Measurements from ENCODE around the gene SREK1. TPM values are rescaled to one million over a fixed set of nuclear protein-coding genes. Genes with fewer than 3 reads are reported as not detected.
"Not testable (repeated sequence)": the region's sequence is repeated elsewhere in the genome, so short reads cannot be mapped to it uniquely, and the experiment has no call there.

The SREK1 gene
- total and polyA plus RNA-seq, 2 of the 8 experiments (the other 6 are each of a cell fraction or from before 2014, with no cell fraction given), result 10.6 to 40.4 TPM

DNA sequence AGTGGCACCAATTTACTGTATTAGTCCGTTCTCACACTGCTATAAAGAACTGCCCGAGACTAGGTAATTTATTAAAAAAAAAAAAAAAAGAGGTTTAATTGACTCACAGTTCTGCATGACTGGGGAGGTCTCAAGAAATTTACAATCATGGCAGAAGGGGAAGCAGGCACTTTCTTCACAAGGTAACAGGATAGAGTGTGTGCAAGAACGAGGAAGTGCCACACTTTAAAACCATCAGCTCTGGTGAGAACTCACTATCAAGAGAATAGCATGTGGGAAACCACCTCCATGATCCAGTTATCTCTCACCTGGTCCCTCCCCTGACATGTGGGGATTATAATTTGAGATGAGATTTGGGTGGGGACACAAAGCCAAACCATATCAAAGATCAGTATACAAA lies 7.2 kb upstream of the SREK1 start:
- H3K18ac ChIP-seq (ENCODE audit: extremely low read depth, low read length); H2BK15ac ChIP-seq (ENCODE audit: low read length); H4K91ac ChIP-seq (replicated peaks; ENCODE audit: insufficient read length, low read length); DNase-seq (ENCODE audit: low read depth in 1 of 2, low spot score in 2 of 2); H2BK120ac ChIP-seq (replicated peaks; ENCODE audit: low read depth, low read length); H2AFZ ChIP-seq (ENCODE audit: low read length); H4K20me1 ChIP-seq (replicated peaks in 1 of 2; ENCODE audit: control insufficient read depth in 1 of 2, insufficient read depth in 2 of 2, low read length in 2 of 2); H3K4me1 ChIP-seq (replicated peaks in 1 of 4; ENCODE audit: control insufficient read depth in 3 of 4, insufficient read depth in 4 of 4, low read length in 3 of 4); H3K27ac ChIP-seq (ENCODE audit: low read depth, low read length); H4K8ac ChIP-seq (ENCODE audit: extremely low read depth, insufficient read depth, low read length); FAIRE-seq; POLR2A ChIA-PET (ENCODE audit: partially characterized antibody); H3K9me3 ChIP-seq (ENCODE audit: insufficient read depth in 2 of 2, low read depth in 1 of 2, low read length in 1 of 2); H3K4ac ChIP-seq (replicated peaks; ENCODE audit: insufficient read length, low read depth, low read length); H2BK12ac ChIP-seq (ENCODE audit: low read depth, low read length); H2BK5ac ChIP-seq (ENCODE audit: low read depth, low read length); H4K5ac ChIP-seq (ENCODE audit: insufficient read length, low read depth, low read length); H3K4me2 ChIP-seq (ENCODE audit: insufficient read depth in 1 of 2, low read depth in 2 of 2, low read length in 2 of 2); H2BK20ac ChIP-seq (ENCODE audit: low read length); CTCF ChIA-PET (ENCODE audit: partially characterized antibody); H3K14ac ChIP-seq (ENCODE audit: insufficient read length); H3K79me1 ChIP-seq (ENCODE audit: low read depth, low read length); H2AK5ac ChIP-seq (ENCODE audit: low read depth, low read length); H3K79me2 ChIP-seq (ENCODE audit: control insufficient read depth in 1 of 2, insufficient read depth in 2 of 2, low read length in 2 of 2); H3K23me2 ChIP-seq (ENCODE audit: low read depth, low read length); H3K36me3 ChIP-seq (ENCODE audit: control insufficient read depth in 2 of 4, insufficient read depth in 4 of 4, low read length in 3 of 4); H3K23ac ChIP-seq (ENCODE audit: insufficient read length); H3K9ac ChIP-seq (replicated peaks in 1 of 4; ENCODE audit: extremely low read depth in 1 of 4, low read depth in 3 of 4, low read length in 3 of 4); H3K56ac ChIP-seq (replicated peaks; ENCODE audit: insufficient read length, low read depth, low read length); H3K27me3 ChIP-seq (replicated peaks in 1 of 4; ENCODE audit: control insufficient read depth in 3 of 4, extremely low read depth in 1 of 4, insufficient read depth in 3 of 4, low read length in 3 of 4); H3K4me3 ChIP-seq (ENCODE audit: extremely low read depth in 1 of 4, insufficient read depth in 2 of 4, low read depth in 3 of 4, low read length in 4 of 4): not testable (repeated sequence)
- WGBS, 2 experiments (ENCODE audit: extremely low coverage in 1 of 2, insufficient coverage in 1 of 2, insufficient read length in 1 of 2, insufficient replicate concordance in 2 of 2, low coverage in 1 of 2, low lambda C conversion rate in 2 of 2, missing lambda C conversion rate in 1 of 2), result 94% methylated on average over 3 of the region's 3 CpGs; no CpG with 5 or more reads in 1 of the 2 experiments
